OCI-M2 (cell line): ENCODE data around the gene FRY.

ENCODE experiments used
- DNase-seq: peaks from one replicate; lab custom pipeline; 2025; ENCODE audit not compliant: unreplicated experiment; lab: John Stamatoyannopoulos, UW

FRY gene

DNA sequence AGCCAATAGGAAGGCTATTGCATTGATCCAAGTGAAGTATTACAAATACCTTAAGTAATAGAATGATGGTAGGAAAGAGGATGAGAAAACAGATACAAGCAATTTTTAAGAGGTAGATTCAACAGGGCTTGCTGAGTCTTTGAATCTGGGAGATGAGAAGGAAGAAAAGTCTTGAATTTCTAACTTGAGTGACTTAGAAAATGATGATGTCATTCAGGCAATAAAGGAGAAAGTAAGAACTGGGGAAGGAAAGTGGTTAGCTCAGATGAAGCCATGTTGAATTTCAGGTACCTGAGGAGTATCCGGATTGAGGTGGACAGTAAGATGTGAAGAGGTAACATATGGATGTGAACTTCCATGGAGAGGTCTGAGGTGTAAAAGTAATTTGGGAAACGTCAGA, 15.5 kb upstream of the FRY start:
- DNase-seq = no peak

- no peak for DNase-seq
Measured at GRCh38 chr13:32016631-32017030, 14.9 kb upstream of the FRY start.

DNA sequence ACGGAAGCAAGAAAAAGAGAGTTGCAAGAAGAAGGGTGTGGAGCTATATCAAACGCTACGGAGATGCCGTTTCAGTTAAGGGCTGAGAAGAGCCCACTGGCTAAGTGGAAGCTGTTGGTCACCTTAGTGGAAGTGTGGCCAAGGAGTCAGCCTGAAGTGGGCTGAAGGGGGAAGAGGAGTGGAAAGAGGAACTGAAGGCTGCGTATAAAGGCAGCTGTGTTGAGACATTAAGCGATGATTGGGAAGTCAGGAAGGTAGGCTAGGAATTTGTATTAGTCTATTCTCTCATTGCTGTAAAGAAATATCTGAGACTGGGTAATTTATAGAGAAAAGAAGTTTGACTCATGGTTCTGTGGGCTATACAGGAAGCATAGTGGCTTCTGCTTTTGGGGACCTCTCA, 14.1 kb upstream of the FRY start:
- no peak for DNase-seq

GRCh38 chr13:32019612-32020233, 11.9 kb upstream of the FRY start:
- no peak for DNase-seq

DNA sequence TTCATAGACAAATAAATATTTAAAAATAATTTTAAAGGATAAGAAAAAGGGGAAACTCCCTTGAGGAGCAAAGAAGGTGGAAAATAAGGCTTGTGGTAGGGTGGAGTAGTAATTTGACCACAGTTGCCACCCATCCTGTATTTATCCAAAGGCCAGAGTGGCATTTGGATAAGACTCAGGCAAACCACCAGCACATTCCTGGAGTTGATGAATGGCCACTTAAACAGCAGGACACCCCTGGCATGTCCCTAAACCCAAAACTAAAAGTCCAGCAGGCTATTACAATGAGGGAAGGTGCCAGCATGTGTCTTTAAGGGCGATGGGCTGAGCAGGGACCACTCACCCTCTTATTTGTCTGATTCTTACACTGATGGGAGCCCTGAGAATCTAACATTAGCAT, 9.8 kb upstream of the FRY start:
- no peak for DNase-seq

DNA sequence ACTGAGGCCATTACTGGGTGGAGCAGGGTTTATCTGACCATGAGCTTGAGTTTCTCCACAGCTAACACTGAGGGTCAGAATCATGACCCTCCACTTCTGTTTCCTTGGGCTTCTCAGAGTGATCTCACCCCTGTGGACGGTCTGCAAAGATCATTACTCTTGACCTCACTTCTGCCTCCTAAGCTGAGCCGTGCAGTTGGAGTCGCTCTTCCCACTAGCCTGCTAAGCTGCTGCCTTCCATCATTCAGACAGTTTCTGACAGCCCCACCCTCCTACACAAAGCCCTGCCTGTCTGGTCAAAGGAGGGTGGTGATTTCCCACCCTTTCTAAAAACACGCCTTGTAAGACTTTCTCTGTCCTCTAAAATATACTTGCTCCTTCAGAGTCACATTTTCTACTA, 9.3 kb upstream of the FRY start:
- no peak for DNase-seq

DNA sequence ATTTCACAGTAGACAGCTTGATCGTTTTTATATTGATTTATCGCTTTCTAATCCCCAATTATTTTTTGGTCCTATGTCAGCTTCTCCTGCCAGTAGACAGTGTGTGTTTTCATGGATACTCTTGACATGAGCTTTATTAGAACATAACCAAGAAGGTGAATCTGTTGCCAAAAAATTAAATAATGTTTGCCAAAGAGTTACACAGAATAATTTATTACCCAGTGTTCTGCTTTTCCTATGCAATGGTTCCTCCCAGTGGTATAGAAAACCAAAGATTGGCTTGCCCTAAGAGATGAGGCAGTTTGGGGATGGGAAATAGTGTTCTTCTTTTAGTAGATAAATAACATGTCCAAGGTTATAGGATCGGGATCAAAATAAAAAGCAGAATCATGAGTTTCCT, 8.5 kb upstream of the FRY start:
- DNase-seq = no peak

DNA sequence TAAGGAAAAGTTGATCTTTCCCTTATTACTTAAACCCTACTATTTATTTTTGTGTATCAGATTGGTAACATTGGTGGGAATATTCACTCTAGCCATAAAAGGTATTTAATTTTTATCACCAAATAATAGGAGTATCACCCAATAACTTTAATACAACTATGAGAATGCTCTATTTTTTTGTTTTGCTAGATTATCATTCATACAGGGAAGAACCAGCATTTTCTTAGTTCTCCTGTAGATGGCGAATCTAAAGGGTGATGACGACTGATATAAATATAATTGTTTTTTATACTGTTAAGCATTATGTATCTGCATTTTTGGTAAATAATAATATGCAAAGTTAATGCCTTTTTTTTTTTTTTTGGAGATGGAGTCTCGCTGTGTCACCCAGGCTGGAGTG, 7.9 kb upstream of the FRY start:
- no peak for DNase-seq

DNA sequence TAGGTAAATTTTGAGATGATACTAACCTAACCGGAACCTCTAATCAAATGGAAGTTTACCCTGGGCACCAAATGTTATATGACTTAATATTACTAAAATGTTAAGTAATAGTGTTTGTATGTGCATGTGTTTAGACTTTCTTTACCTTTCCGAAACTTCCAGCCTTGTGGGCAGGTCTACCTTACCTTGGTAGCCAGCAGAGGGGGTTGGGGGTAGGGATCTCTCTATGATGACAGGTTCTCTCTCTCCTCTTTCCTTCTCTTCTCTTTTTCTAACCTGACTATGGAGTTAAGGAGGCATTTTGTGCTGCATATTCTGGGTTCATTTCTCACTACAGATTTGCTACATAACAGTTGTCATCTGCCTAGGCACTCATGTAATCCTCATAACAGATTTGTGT, 6.8 kb upstream of the FRY start:
- no peak for DNase-seq

DNA sequence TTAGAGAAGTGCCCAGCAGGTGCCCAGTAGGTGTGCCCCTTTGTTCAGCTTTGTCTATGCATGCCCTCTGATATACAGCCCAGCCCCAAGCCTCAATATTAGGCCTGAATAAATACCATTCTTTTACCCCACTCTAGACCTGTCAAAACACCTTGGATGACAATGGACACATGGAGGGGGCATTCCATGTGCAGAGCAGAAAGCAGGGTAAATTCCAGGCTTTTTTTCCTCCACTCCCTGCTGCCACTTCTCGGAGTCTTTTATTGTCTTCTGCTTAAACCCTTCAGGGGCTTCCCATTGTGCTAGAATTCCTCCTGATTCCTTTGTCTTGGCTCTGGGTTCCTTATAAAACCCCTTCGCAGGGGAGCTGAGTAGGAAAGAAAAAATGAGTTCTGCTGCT, 5.8 kb upstream of the FRY start:
- no peak for DNase-seq

DNA sequence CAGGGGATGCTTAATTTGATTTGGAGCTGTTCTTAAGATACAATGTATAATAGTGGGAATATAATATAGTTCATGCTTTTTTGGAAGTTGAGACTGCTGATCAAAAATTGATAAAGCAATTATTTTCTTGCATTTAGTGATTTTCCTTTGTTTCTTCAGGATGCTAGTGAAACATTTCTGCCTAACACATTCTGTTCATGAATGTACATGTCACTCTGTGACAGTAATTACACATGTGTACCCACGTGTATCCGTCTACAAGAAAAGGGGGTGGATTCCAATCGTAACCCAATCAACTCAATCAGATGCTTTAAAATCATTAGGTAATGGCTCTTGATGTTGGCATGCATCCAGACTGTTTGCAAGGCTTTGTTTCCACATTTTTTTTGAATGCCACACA, 5.0 kb upstream of the FRY start:
- no peak for DNase-seq

DNA sequence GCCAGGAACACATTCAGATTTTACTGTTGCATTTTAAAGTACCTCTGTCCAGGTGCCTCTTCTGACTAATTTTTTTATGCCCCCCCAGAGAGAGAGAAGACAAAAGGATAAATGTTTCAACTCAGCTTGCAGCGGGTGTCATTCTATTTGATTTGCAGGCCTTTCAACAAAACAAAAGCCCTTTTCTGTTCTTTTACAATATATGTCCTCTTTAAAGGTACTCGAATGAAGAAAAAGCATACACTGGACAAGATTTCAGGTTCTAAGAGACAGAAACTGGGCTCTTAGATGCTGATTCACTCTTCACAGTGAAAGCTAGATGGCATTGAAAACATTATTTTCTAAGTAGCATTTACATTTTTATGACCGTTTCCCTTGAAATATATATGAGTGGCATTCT, 2.9 kb upstream of the FRY start:
- no peak for DNase-seq

DNA sequence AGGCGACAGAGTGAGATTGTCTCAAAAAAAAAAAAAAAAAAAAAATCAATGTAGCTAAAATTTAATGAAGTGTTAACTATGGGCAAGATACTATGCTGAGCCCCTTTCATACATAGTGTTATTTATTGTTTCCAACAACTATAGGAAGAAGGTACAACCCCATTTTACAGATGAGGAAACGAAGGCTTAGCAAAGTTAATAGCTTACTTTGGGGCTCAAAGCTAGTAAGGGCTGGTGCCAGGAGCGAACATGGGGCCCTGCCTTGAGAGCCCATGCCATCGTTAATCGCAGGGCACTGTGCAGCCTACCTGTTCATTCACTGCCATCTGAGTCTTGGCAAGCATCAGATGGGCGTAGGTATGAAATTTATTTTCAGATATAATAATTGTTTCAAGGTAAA, 1.9 kb upstream of the FRY start:
- no peak for DNase-seq

- no peak for DNase-seq
Measured at GRCh38 chr13:32031815-32032370, 319 bp downstream of the FRY start.

GRCh38 chr13:32032759-32033158, 1.2 kb downstream of the FRY start:
- DNase-seq = no peak

DNA sequence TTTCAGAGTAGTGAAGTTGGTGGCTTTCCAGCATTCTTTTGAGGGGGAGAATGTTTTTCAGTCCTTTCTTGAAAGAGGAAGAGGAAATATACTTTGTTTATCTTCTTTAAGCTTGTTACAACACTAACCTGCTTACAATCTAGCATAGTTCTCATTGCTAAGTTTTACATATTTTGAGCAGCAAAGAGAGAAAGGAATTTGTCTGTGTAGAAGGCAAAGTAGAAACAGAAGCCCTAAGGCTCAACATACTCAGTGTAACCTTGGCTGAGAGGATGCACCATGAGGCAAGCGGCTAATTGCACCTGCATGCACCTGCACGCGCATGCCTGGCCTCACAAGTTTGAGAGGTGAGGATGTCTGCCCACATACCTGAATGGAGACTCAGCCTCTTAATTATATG, 2.2 kb downstream of the FRY start:
- DNase-seq = no peak

- no peak for DNase-seq
Measured at GRCh38 chr13:32035716-32036115, 4.1 kb downstream of the FRY start.

DNA sequence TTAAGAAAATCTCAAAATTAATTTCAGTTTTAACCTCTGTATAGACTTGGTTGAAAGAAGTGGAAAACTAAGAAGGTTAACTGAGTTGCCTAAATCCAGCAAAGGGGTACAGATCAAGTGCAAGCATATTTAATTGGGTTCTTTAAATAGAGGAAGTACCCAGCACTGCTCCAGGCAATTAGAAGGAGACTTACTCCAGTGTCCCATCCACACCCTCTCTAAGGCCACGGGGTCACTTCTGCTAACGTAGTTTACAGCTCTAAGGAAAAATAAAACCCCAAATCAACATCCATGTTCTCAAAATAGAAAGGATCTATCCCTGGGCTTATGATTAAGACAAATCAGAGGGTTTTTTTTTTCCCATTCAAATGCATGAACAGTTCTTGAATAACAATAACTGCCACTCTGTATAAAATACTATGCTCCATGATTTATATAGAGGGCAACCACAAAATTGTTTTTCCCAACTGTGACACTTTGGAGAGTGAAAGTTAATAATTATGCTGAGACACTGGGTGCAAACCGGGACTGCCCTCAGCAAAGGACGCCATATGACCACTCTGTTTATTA, 4.6 kb downstream of the FRY start:
- no peak for DNase-seq

GRCh38 chr13:32036757-32037156, 5.2 kb downstream of the FRY start:
- DNase-seq = no peak

DNA sequence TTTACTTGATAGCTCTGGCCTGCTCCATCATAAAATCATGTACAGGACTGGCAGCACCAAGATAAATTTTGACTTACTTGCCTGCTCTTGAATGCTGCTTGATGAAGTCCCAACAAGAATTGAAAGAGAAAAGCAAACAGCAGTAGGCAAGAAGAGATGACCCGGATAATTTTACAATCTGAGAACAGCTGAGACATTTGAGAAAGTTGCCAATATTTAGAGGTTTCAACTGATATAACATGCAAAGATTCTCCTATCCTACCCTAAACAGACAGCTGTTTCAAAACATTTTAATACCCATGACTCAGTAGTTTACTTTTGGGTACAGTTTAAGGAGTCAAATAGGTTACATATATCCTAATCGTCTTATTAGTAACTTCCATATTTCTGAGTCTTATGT, 5.9 kb downstream of the FRY start:
- DNase-seq = no peak

- DNase-seq = no peak
Measured at GRCh38 chr13:32038343-32038742, 6.8 kb downstream of the FRY start.

DNA sequence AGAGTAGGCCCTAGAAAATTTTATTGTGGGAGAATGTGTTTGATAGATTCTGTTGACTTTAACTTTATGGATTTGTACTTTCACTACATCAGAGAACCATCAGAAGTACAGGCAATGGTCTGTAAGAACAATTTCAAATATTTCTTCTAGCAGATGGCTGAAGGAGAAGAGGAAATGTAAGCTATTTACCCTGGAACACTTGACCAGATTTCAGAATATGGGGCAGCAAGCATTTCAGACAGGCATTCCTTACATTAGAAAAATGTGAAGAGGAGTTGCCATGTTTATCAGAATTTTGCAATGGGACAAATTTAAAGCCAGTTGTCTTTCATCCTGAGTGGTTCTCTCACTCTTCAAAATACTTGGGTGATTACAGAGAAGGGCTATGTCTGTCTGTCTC, 7.5 kb downstream of the FRY start:
- no peak for DNase-seq

- DNase-seq = no peak
Measured at GRCh38 chr13:32039528-32039927, 8.0 kb downstream of the FRY start.
